NCI-H146 treated with DMSO at 0.1 percent for 48 hours (cell line): Measurements from ENCODE around the gene RAI1.
A peak's percentile ranks its signal among the peaks of the same experiment; 100 is the strongest.

Experiments used
- DNase-seq: peaks from one replicate; lab custom pipeline; 2025; ENCODE audit not compliant: unreplicated experiment; lab: John Stamatoyannopoulos, UW

The RAI1 gene

GRCh38 chr17:17839791-17840707, 158.8 kb downstream of the RAI1 start:
- DNase-seq: peak; percentile 82

GRCh38 chr17:17840751-17841591, 159.7 kb downstream of the RAI1 start:
- no peak for DNase-seq

GRCh38 chr17:17841601-17842025, 160.4 kb downstream of the RAI1 start:
- DNase-seq: no peak

DNA sequence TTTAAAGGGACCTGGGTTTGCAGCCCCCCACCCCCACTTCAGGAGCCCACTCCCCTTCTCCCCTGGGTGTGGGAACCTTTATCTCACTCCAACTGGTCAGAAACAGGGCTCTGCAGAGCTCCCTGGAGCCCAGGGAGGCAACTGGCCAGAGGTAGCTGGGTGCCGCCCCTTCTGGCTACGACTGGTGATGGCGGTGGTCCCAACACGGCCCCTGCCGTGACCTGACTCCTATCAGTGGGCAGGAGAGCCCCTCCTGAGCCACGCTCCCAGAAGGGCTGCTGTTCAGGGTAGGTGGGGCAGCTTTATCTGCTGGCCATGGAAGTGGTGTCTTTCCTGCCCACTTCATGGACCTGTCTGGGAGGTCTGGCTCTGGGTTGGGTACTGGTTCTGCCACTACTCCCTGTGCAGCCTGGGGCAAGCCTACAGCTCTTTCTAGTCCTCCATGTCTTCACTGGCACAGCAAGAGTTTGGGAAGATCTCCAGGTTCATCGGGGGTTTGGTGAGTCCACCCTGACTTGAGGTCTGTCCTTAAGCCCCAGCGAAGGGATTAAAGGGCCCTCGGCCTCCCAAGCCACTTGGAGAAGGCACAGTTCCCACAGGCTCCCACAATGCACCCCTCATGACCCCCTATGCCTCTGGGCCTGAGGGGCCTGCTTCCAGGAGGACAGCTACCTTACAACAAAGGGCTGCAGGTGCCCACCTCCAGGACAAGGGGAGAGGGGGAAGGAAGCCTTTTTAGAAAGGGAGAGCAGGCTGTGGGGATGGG, 161.0 kb downstream of the RAI1 start:
- no peak for DNase-seq

DNA sequence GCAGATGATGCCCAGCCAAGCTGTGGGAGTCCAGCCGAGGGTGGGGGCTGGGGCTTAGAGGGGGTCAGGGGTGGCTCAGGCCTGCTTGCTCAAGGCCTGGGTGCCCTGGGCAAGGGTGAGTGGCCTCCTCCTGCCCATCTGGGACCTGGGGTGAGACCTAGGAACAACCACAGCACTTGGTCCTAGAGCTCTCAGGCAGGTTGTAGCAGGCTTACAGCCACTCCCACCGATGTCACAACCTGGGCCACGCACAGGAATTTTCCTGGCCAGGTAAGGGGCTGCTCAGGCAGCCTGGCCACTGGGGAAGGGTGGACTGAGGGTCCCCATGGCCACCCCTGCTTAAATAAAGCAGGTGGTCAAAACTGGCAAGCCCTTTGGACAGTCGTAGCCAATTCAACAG, 161.8 kb downstream of the RAI1 start:
- DNase-seq: no peak

DNA sequence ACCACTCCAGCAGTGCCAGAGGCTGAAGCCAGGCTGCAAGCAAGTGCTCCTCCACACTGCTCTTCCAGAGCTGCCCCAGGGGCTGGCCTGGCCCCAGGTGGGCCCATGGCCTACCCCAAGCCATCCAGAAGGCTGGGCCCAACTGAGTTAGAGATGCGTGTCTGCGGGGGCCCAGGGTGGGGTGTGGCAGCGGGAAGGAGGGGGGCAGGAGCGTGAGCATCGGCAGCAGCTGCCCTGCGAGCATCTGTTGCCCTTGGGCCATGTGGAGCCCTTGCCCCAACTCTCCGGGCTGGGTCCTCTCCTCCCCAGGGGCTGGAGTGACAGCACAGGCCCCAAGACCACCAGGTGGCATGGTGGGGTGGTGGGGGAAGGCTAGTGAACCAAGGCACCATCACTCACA, 162.8 kb downstream of the RAI1 start:
- no peak for DNase-seq

DNA sequence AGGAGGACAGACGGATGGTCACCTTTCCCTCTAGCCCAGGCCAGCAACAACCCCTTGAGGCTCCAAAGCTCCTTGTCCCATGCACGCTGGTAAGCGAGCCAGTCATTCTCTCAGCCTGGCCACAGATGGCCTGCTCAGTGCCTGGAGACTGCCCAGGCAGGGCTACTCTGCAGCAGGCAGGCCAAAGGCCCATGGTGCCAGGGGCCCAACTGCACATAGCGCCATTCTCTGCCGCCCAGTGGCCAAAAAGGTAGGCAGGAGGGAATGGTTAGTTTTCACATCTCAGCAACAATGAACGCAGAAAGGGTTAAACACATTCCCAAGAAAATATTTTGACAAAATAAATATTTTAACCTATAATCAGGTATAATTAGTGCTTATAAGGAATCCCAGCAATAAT, 163.2 kb downstream of the RAI1 start:
- no peak for DNase-seq

DNA sequence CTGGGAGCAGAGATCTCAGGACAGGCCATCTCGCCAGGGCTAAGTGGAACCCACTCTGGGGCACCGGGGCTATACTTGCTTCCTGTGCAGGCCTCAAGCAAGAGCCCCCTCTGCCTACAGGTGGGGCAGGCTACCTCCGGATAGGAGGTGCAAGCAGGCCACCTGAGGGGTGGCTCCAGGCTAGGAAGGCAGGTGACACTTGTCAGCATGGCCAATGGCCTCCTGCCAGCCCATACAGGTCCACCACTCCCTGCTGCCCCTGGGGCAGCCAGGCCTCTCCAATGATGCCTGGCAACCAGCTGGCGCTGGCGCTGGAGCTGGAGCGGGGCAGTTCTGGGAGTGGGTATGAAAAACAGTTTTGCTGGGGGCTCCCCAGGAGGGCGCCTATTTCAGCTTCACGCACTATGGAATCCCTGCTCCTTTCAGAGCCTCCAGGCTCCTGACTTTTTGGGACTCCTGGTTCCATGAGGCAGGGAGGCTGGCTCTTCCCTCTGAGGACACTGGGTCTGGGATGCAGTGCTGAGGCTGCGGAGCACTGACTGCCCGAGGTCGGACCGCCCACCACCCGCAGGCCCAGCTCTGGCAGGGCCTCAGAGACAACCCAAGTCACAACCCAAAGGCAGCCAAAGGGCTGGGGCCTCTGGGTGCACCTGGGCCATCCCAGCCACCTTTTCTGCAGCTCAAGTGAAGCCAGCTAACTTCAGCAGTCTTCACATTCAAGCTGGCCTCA, 164.0 kb downstream of the RAI1 start:
- DNase-seq: no peak

GRCh38 chr17:17846003-17846402, 164.7 kb downstream of the RAI1 start:
- DNase-seq: no peak

GRCh38 chr17:17846645-17847044, 165.4 kb downstream of the RAI1 start:
- DNase-seq: no peak

DNA sequence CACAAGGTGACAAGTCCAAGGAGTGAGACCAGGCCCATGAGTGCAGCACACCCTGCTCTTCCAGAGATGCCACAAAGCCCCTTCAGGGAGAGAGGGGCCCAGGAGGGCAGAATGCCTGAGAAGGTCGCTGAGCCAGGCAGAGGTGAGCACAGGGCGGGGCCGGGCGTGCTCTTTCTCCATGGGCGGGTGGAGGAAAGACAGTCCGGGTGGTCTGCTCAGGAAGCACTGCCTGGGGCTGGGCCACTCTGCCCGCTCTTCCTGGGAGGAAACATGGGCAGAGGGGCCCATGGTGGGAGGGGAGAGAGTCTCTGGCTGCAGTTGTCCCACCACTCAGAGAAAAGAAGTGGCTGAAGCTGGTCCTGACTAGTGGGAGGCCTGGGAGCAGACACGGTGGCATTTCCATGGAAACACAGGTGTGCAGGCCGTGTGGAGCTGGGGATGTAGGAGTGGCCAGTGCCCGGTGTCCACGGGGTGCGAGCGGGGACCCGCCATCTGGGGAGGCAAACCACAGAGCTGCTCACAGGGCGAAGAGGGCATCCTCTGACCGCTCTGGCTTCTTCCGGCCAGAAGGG, 165.9 kb downstream of the RAI1 start:
- no peak for DNase-seq

DNA sequence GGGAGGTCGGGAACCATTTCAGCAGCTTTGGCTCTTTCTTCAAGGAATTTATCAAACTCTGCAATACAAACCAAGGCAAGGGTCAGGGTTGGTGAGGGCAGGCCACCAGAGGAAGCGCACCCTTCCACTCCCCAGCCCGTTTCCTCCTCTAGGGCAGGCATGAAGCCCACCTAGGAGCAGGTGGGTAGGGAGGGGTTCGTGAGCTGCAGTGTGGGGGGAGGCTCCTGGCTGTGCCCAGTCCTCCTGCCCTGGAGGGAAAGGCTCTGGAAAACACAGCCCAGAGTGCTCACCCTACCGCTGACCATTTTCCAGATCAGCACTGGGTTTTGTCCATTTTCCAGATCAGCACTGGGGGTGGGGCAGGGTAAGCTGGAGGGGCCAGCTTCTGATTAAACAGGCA, 166.5 kb downstream of the RAI1 start:
- no peak for DNase-seq

GRCh38 chr17:17848311-17849082, 167.2 kb downstream of the RAI1 start:
- DNase-seq: no peak

DNA sequence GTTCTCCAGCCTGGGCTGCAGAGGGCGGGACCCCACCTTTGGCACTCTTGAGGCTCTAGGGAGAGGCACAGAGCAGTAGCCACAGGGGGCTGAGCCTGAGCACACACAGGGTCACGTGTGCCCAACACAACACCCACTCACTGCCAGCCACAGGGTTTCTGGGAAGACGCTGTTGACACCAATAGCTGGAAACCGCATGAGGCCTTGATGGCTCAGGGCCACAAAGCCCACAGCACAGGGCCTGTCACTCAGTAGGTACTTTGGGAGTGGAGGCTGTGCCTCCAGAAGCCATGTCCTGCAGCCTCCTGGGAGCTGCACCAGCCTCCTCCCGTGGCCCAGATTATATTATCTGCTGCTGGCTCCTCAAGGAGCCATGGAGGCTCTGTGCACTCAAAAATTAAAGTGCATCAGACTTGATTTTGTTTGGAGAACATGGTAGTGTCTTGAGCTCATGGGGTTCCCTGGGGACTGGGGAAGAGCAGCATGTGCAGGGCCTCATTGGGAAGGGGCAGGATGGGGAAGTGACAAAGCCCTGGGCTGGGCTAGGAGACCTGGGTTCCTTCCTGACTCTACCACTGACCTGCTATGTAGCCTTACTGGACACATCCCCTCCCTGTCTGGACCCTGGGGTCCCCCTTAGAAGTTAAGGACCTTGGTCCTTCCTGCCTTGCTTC, 168.0 kb downstream of the RAI1 start:
- no peak for DNase-seq

DNA sequence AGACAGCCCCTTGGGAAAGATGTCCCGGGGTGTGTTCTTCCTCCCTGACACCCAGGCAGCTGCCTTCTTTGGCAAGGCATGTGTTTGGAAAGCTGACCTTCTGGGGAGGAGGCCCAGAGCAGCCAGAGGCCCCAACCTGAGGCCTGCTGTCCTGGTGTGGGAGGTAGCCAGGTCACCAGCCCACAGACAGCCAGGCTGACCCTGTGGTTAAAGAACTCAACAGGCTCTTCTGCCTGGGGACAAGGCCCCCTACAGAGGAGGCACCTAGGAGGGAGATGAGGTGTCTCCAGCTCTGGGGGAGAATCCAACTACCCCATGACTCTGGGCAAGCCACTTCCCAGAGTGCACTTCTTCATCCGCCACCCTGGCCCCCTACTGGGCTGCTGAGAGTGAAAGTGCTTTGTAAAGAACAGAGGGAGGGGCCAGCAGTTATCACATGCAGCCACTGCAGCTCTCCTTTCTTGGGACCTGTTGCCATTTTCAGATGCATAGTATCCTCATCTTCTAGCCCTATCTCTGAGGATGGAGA, 168.7 kb downstream of the RAI1 start:
- DNase-seq: no peak

DNA sequence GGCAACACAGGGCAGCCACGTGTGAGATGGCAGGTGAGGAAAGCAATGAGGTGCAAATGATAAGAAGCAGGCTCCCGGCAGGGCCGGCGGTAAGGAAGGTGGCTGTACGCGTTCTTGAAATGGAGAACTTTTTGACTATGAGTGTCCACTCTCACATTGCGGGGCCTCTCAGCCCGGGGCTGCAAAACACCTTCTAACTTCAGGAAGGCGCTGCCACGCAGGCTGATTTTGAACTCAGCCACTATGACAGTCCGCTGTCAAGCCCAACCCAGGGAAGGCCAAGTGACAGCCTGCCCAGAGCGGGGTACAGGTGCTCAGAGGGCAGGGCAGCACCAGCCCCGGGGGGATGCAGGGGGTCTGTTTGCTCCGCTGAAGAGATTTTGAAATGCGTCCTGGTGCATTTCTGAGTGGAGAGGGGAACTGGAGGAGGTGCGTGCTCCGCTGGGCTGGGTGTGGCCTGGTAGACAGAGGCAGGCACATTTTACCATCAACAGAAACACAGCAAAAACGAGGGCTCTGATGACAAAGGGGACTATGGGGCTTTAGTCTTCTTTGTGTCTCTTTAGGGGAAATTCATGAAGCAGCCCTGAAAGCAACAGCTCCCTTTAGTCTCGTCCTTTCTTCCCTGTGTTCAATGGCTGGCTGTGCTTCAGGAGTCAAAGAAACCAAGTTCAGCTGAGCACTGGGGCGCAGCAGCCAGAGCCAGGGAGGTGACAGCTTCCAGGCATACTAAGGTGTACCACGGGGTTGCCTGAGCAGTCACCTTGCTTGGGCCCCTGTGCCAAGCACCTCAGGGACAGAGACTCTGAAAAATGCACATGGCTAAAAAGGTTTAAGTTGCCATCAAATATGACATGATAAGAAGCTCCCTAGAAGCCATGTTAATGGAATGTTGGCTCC, 170.1 kb downstream of the RAI1 start:
- no peak for DNase-seq

DNA sequence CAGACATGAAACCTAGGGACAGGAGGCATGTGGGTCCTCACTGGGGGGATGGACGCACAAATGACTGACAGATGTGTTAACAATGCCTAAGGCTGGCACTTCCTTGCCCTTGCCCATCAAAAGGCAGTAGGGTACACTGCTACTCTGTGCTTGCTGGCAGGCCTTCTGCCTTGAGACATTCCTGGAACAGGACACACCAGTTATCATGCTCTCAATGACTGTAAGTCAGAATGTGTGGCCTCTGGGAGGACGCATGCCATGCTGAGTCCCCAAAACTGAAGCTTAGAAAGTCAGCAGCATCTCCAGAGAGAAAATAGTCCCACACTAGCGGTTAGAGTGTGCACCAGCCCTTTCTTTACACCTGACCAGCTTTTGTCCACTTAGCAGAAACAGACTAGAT, 171.7 kb downstream of the RAI1 start:
- DNase-seq: no peak
